GM08714 (cell line): ENCODE data around the gene SMCO1.
"Not testable (repeated sequence)": the region's sequence is repeated elsewhere in the genome, so short reads cannot be mapped to it uniquely, and the experiment has no call there.

Experiments
- H3K4me3 ChIP-seq: fragments of 200-500 bp; sonication (Bioruptor generic); 2 replicates; pipeline ENCODE4 v1.5.1; 2014; ENCODE audit warnings: mild to moderate bottlenecking, low read length, inconsistent platforms
- ZNF274 ChIP-seq: IDR thresholded peaks from 2 replicates; pipeline ENCODE4 v1.6.1; 2012; ENCODE audit warnings: mild to moderate bottlenecking, low read depth, low read length

Gene SMCO1

DNA sequence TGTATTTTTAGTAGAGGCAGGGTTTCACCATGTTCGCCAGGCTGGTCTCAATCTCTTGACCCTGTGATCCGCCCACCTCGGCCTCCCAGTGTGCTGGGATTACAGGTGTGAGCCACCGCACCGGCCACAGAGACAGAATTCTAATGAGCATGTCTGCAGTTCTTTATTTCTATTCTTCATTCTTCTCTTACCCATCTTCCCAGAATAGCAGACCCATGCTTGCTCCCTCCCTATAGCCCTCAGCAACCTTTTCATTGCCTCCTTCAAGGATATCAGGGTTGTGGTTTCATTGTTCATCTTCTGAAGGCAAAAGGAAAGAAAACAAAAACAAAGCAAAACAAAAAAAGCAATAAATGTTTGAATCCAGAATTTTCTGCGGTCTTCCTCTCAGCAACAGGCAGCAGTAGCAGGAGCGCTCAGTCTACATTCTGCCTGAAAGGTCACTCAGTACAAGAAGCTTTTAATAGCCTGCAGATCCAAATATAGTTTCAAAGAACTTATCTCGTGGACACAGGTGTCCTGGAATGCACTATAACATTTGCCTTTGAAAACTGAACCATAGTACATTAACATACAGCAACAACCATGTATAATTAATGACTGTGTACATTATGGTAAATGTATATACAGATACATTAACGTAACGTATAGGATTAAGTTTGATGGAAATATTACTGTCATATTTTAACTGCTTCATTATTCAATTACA is at the start of gene SMCO1:
Gene SMCO1 (minus strand): TSS at position 434 of the 709 bp plus-strand sequence. CDS start 137 bp downstream, at position 297.
- no peak within 1 kb of the TSS for H3K4me3 ChIP-seq
- no peak for TF ChIP-seq ZNF274

- H3K4me3 ChIP-seq: no peak overlapping the region
- TF ChIP-seq ZNF274: no peak
Observed at GRCh38 chr3:196563721-196564225, 48.6 kb upstream of the SMCO1 start.

- TF ChIP-seq ZNF274: no peak
- no peak overlapping the region for H3K4me3 ChIP-seq
Observed at GRCh38 chr3:196559826-196560225, 44.7 kb upstream of the SMCO1 start.

DNA sequence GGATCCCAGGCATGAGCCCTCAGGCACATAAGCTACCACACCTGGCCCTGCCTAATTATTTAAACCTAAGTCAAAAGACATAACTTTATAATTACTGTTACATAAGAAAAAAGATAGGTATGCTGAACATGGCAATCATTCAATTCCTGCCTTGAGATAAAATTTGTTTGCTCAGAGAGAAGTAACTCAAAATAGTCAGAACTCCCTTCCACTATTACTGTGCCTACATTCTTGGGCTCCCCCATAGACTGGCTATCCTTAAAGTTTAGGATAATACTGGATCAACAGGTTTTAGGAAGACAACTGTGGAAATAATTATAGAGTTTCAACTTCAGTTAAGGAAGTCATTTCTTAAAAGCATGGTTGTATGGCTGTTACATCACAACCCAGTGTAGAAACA is 43.3 kb upstream of the SMCO1 start:
- no peak overlapping the region for H3K4me3 ChIP-seq

DNA sequence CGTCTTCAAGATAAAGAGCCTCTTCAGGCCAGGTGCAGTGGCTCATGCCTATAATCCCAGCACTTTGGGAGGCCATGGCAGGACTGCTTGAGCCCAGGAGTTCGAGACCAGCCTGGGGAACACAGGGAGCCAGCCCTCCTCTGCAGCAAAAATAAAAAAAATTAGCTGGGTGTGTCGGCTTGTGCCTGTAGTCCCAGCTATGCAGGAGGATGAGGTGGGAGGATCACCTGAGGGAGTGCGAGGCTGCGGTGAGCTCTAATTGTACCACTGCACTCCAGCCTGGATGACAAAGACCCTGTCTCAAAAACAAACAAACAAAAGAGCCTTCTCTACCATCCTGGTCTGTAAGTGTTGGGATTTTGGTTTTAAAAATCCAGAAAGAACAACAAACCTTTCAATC is 42.1 kb upstream of the SMCO1 start:
- no peak for TF ChIP-seq ZNF274
- H3K4me3 ChIP-seq: no peak overlapping the region

More for the DNA sequence above, 43.3 kb upstream of the SMCO1 start:
- TF ChIP-seq ZNF274: no peak

GRCh38 chr3:196555295-196555694 is 40.1 kb upstream of the SMCO1 start:
- TF ChIP-seq ZNF274: no peak
- H3K4me3 ChIP-seq: no peak overlapping the region

DNA sequence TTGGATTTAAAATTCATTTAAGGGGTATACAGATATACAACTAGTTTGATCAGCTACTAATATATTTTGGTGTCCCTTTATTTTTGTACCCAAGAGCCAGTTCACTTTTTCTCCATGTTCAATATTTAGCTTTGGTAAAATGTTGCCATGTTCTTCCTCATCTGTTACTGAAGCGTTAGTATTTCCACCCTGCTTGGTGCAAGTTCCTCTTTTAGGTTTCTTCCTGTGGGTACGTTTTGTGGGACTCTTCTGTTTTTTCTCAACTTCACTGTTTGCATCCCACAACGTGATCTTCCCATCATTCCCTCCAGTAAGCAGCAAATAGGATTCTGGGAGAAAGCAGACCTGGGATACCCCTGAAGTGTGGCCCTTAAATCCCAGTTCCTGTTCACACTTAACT is 39.1 kb upstream of the SMCO1 start:
- no peak overlapping the region for H3K4me3 ChIP-seq
- no peak for TF ChIP-seq ZNF274

DNA sequence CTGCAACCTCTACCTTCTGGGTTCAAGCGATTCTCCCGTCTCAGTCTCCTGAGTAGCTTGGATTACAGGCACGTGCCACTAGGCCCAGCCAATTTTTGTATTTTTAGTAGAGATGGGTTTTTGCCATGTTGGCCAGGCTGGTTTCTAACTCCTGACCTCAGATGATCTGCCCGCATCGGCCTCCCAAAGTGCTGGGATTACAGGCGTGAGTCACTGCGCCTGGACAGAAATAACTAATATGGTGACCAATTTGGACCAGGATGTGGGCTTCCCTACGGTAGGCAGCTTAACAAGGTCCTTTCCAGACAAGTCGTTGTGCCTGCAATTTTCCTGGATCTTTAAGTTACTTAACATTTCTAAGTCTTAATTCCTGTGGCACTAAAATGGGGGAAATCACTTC is 38.4 kb upstream of the SMCO1 start:
- no peak for TF ChIP-seq ZNF274
- no peak overlapping the region for H3K4me3 ChIP-seq

DNA sequence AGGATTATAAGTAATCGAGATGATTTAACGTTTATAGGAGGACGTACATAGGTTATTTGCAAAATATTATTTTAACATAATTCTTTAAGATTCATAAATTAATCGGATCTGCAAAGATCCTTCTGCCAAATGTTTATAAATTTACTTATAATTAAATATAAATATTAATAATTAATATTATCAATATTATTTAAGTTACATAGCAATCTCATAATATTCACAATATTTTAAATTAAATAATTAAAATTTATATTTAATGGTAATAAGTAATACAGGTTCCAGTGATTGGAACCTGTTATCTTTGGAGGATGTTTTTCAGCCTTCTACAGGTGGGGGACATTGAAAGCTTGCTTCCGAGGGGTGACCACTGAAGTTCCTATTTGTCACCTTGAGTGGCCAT is 37.1 kb upstream of the SMCO1 start:
- TF ChIP-seq ZNF274: no peak
- no peak overlapping the region for H3K4me3 ChIP-seq

DNA sequence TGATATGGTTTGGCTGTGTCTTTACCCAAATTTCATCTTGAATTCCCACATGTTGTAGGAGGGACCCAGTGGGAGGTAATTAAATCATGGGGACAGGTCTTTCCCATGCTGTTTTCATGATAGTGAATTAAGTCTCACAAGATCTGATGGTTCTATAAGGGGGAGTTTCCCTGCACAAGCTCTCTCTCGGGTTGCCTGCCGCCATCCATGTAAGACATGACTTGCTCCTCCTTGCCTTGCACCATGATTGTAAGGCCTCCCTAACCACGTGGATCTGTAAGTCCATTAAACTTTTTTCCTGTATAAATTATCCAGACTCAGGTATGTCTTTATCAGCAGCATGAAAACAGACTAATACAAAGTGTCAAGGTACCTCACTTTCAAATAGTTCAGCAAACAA is 35.0 kb upstream of the SMCO1 start:
- not testable (repeated sequence) for H3K4me3 ChIP-seq

DNA sequence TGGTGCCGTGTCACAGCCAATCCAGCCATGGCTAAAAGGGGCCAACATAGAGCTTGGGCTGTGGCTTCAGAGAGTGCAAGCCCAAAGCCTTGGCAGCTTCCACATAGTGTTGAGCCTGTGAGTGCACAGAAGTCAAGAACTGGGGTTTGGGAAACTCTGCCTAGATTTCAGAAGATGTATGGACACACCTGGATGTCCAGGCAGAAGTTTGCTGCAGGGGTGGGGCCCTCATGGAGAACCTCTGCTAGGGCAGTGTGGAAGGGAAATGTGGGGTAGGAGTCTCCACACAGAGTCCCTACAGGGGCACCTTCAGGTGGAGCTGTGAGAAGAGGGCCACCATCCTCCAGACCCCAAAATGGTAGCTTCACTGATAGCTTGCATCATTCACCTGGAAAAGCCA is 34.2 kb upstream of the SMCO1 start:
- not testable (repeated sequence) for H3K4me3 ChIP-seq

DNA sequence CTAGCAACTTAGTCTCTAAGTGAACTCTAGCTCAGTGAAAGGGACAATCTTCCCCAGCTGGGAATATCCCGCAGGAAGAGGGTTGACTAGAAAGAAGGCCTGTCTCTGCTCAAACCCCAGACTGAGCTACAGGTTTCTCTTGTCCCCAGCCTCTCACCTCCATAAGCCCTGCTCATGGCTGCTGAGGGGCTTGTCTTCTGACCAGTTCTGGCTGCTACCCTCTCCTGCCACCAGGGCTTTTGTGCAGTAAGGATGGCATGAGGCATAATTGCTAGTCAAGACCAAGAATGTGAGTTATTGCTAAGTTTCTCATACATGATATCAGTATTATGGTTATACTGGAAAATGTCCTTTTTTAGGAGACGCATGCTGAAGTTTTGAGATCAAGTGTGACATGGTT is 31.9 kb upstream of the SMCO1 start:
- H3K4me3 ChIP-seq: no peak overlapping the region
- no peak for TF ChIP-seq ZNF274

DNA sequence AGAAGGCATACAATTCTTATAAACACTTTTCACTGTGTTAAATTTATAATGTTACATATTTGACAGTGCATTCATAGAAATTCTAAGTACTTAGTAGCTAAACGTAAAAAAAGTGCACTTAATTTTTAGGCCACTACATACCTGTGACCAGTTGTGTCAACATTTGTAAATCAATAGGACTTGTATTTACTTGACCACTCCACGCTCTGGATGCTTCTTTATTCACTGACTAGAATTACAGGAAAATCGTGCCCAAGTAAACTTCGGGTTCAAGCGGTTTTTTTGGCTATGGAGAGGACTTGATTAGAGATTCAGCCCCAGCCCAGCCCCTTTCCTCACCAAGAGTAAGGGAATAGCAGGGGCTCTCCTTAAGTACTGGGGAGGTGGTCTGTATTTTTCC is 31.4 kb upstream of the SMCO1 start:
- TF ChIP-seq ZNF274: no peak
- H3K4me3 ChIP-seq: no peak overlapping the region

DNA sequence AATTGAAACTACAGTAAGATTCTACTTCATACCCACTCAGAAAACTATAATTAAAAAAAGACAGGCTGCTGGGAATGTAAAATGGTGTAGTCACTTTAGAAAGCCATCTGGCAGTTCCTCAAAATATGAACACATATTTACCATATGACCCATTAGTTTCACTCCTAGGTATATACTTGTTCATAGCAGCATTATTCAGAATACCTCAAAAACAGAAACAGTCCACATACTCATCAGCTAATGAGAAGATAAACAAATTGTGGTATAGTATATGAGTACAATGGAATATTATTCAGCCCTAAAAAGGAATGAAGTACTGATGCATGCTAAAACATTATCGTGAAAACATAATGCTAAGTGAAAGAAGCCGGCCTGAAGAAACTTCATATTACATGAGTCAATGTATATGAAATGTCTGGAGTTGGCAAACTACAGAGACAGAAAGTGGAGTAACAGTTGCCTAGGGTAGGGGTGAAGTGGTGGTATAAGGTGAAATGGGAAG is 29.4 kb upstream of the SMCO1 start:
- no peak for TF ChIP-seq ZNF274
- no peak overlapping the region for H3K4me3 ChIP-seq

GRCh38 chr3:196541684-196542445 is 26.7 kb upstream of the SMCO1 start:
- no peak overlapping the region for H3K4me3 ChIP-seq
- TF ChIP-seq ZNF274: no peak
